WTC11 (cell line): Measurements from ENCODE around the gene ESRRA. TPM values are rescaled to one million over a fixed set of nuclear protein-coding genes. Genes with fewer than 3 reads are reported as not detected.

Experiments used
- ATAC-seq: fragments of 200-7000 bp; cut with Tn5 transposase; 2 replicates; pipeline ENCODE4 v1.10.0; 2021; ENCODE audit warnings: mild to moderate bottlenecking, moderate library complexity
- CTCF ChIA-PET: fragments of 300-600 bp; sonication (Branson Sonifier 250); formaldehyde crosslinking; loops from one replicate; lab custom pipeline; 2021; ENCODE audit warnings: antibody characterized with exemption; lab: Charles Lee
- POLR2A ChIA-PET: fragments of 350-600 bp; sonication (Branson Sonifier 250); formaldehyde crosslinking; loops from one replicate; lab custom pipeline; 2021; ENCODE audit warnings: antibody characterized with exemption; lab: Charles Lee
- DNase-seq: peaks from one replicate; pipeline ENCODE4 v3.0.0; 2021; ENCODE audit warnings: low spot score
- H3K27ac Mint-ChIP-seq: 2 replicates; pipeline ENCODE4 v1.8.0; 2021; ENCODE audit warnings: mixed read lengths
- H3K27me3 Mint-ChIP-seq: 2 replicates; pipeline ENCODE4 v1.8.0; 2021; ENCODE audit warnings: low read depth, mild to moderate bottlenecking, moderate library complexity, mixed read lengths
- H3K36me3 Mint-ChIP-seq: 2 replicates; pipeline ENCODE4 v1.8.0; 2021; ENCODE audit warnings: mixed read lengths
- H3K4me1 Mint-ChIP-seq: 2 replicates; pipeline ENCODE4 v1.8.0; 2022; ENCODE audit warnings: mixed read lengths
- H3K4me3 Mint-ChIP-seq: 2 replicates; pipeline ENCODE4 v1.8.0; 2021; ENCODE audit warnings: mild to moderate bottlenecking, moderate library complexity, mixed read lengths
- H3K9me3 Mint-ChIP-seq: 2 replicates; pipeline ENCODE4 v1.8.0; 2021; ENCODE audit warnings: mixed read lengths
- ATF1 ChIP-seq: sonication (generic); formaldehyde crosslinking; IDR thresholded peaks from 2 replicates; pipeline ENCODE4 v1.8.1; 2023; ENCODE audit warnings: mild to moderate bottlenecking, moderate library complexity, missing genetic modification reagents
- CBFB ChIP-seq: sonication (generic); formaldehyde crosslinking; IDR thresholded peaks from 2 replicates; pipeline ENCODE4 v1.8.1; 2022; ENCODE audit warnings: mild to moderate bottlenecking, low read depth, missing genetic modification reagents
- CREB1 ChIP-seq: sonication (generic); formaldehyde crosslinking; IDR thresholded peaks from 2 replicates; pipeline ENCODE4 v1.8.0; 2023; ENCODE audit warnings: mild to moderate bottlenecking, missing genetic modification reagents
- FOXJ3 ChIP-seq: sonication (generic); formaldehyde crosslinking; IDR thresholded peaks from 2 replicates; pipeline ENCODE4 v1.9.0; 2021; ENCODE audit warnings: missing genetic modification reagents, mild to moderate bottlenecking, borderline replicate concordance
- FOXP1 ChIP-seq: sonication (generic); formaldehyde crosslinking; IDR thresholded peaks from 2 replicates; pipeline ENCODE4 v1.8.0; 2022; ENCODE audit warnings: missing genetic modification reagents, mild to moderate bottlenecking, moderate library complexity, borderline replicate concordance
- GTF2I ChIP-seq: fragments of 250-450 bp; sonication (Bioruptor Pico); conservative IDR thresholded peaks from 2 replicates; pipeline ENCODE4 v1.4.0; 2021; ENCODE audit warnings: mild to moderate bottlenecking
- JUN ChIP-seq: sonication (generic); formaldehyde crosslinking; IDR thresholded peaks from 2 replicates; pipeline ENCODE4 v1.8.0; 2023; ENCODE audit warnings: mild to moderate bottlenecking, missing genetic modification reagents
- MYBL2 ChIP-seq: sonication (generic); formaldehyde crosslinking; IDR thresholded peaks from 2 replicates; pipeline ENCODE4 v1.8.1; 2023; ENCODE audit warnings: mild to moderate bottlenecking, moderate library complexity, missing genetic modification reagents
- NFATC4 ChIP-seq: fragments of 250-450 bp; sonication (Bioruptor Pico); IDR thresholded peaks from 2 replicates; pipeline ENCODE4 v1.9.0; 2021; ENCODE audit warnings: mild to moderate bottlenecking
- NFE2L1 ChIP-seq: sonication (generic); formaldehyde crosslinking; IDR thresholded peaks from 2 replicates; pipeline ENCODE4 v1.8.1; 2023; ENCODE audit warnings: missing genetic modification reagents
- NR1H2 ChIP-seq: sonication (generic); formaldehyde crosslinking; IDR thresholded peaks from 2 replicates; pipeline ENCODE4 v1.9.0; 2021; ENCODE audit warnings: mild to moderate bottlenecking, moderate library complexity, missing genetic modification reagents
- NR3C1 ChIP-seq: sonication (generic); formaldehyde crosslinking; conservative IDR thresholded peaks from 2 replicates; pipeline ENCODE4 v1.8.1; 2023; ENCODE audit warnings: low read depth, mild to moderate bottlenecking, missing genetic modification reagents
- RELA ChIP-seq: sonication (generic); formaldehyde crosslinking; IDR thresholded peaks from 2 replicates; pipeline ENCODE4 v1.8.1; 2022; ENCODE audit warnings: missing genetic modification reagents, mild to moderate bottlenecking, borderline replicate concordance
- SP1 ChIP-seq: sonication (generic); formaldehyde crosslinking; conservative IDR thresholded peaks from 2 replicates; pipeline ENCODE4 v1.8.1; 2022; ENCODE audit warnings: missing genetic modification reagents
- TCF7 ChIP-seq: sonication (generic); formaldehyde crosslinking; IDR thresholded peaks from 2 replicates; pipeline ENCODE4 v1.8.0; 2022; ENCODE audit warnings: mild to moderate bottlenecking, low read depth, missing genetic modification reagents, moderate library complexity
- TEAD4 ChIP-seq: sonication (generic); formaldehyde crosslinking; IDR thresholded peaks from 2 replicates; pipeline ENCODE4 v1.8.0; 2022; ENCODE audit warnings: mild to moderate bottlenecking, missing genetic modification reagents
- ZBTB21 ChIP-seq: sonication (generic); formaldehyde crosslinking; IDR thresholded peaks from 2 replicates; pipeline ENCODE4 v1.8.1; 2023; ENCODE audit warnings: mild to moderate bottlenecking, missing genetic modification reagents, borderline replicate concordance
- ZNF138 ChIP-seq: sonication (generic); formaldehyde crosslinking; conservative IDR thresholded peaks from 2 replicates; pipeline ENCODE4 v1.8.1; 2022; ENCODE audit warnings: mild to moderate bottlenecking, moderate library complexity, missing genetic modification reagents
- ZNF232 ChIP-seq: sonication (generic); formaldehyde crosslinking; IDR thresholded peaks from 2 replicates; pipeline ENCODE4 v1.8.0; 2022; ENCODE audit warnings: mild to moderate bottlenecking, missing genetic modification reagents
- ZNF317 ChIP-seq: sonication (generic); formaldehyde crosslinking; IDR thresholded peaks from 2 replicates; pipeline ENCODE4 v1.8.1; 2023; ENCODE audit warnings: low read depth, mild to moderate bottlenecking, moderate library complexity, missing genetic modification reagents, borderline replicate concordance
- ZNF671 ChIP-seq: fragments of 250-450 bp; sonication (Bioruptor Pico); IDR thresholded peaks from 2 replicates; pipeline ENCODE4 v1.8.0; 2021; ENCODE audit warnings: mild to moderate bottlenecking
- total RNA-seq: library from RNA; stranded (reverse); gene quantifications from 3 replicates; pipeline ENCODE4 v1.2.3, GENCODE V29; 2021
- TF ChIP-seq, protein P1 (sequence below): sonication (generic); formaldehyde crosslinking; IDR thresholded peaks from 2 replicates; pipeline ENCODE4 v1.8.1; 2023; ENCODE audit warnings: mild to moderate bottlenecking, missing genetic modification reagents
- TF ChIP-seq, protein P2 (sequence below): sonication (generic); formaldehyde crosslinking; IDR thresholded peaks from 2 replicates; pipeline ENCODE4 v1.8.0; 2022; ENCODE audit warnings: mild to moderate bottlenecking, missing genetic modification reagents
- TF ChIP-seq, protein P3 (sequence below): sonication (generic); formaldehyde crosslinking; IDR thresholded peaks from 2 replicates; pipeline ENCODE4 v1.8.1; 2022; ENCODE audit warnings: mild to moderate bottlenecking, missing genetic modification reagents, moderate library complexity, borderline replicate concordance
- TF ChIP-seq, protein P4 (sequence below): sonication (generic); formaldehyde crosslinking; IDR thresholded peaks from 2 replicates; pipeline ENCODE4 v1.8.1; 2023; ENCODE audit warnings: mild to moderate bottlenecking, missing genetic modification reagents, moderate library complexity
- TF ChIP-seq, protein P5 (sequence below): fragments of 250-450 bp; sonication (Bioruptor Pico); IDR thresholded peaks from 2 replicates; pipeline ENCODE4 v1.9.0; 2021; ENCODE audit warnings: mild to moderate bottlenecking
- TF ChIP-seq, protein P6 (sequence below): fragments of 250-450 bp; sonication (Bioruptor Pico); IDR thresholded peaks from 2 replicates; pipeline ENCODE4 v1.9.0; 2021; ENCODE audit warnings: moderate library complexity, mild to moderate bottlenecking, inconsistent platforms, borderline replicate concordance
- TF ChIP-seq, protein P7 (sequence below): fragments of 250-450 bp; sonication (Bioruptor Pico); IDR thresholded peaks from 2 replicates; pipeline ENCODE4 v2.1.2; 2022; ENCODE audit warnings: mild to moderate bottlenecking, moderate library complexity
- TF ChIP-seq, protein P8 (sequence below): sonication (generic); formaldehyde crosslinking; IDR thresholded peaks from 2 replicates; pipeline ENCODE4 v1.8.1; 2023; ENCODE audit warnings: mild to moderate bottlenecking, missing genetic modification reagents, moderate library complexity

Gene ESRRA
- total RNA-seq, 1 experiment from 2014 or later: 81.9 TPM

DNA sequence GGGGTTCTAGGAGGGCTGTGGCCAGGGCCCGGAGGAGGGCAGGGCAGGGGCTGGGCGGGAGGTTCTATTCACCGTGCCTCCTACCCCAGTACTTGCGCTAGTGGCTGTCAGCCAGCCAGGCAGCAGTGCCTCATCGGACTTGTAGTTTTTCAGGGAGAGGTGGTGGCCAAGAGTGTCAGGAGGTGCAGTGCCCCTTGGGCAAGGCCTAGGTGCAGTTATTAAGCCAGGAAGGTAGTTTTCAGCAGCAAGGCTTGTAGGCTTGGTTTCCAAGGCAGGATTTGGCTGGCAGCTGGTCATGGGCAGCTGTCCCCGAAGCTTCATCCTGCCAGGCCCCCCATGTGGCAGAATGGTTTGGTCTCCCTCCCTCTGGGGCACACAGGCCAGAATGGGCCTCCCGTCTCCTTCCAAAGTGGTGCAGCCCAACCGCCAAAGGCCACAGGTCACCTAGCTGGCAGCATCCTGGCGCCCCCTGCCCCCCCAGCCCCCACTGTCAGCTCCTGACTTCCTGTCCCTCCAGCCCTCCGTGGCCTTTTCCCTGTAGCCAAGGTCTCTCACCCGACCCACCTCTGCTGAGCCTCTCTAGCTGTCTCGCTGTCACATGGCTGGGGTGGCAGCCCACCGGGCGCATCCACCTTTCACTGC is 43.2 kb downstream of the ESRRA start:
- H3K9me3 Mint-ChIP-seq: no peaks in the 10 kb centered on the region
- H3K4me1 Mint-ChIP-seq: peaks cover 5% of the 10 kb centered on the region; the same call in 1 of the 2 replicates
- H3K27ac Mint-ChIP-seq: no peak overlapping the region
- ChIA-PET POLR2A (interaction anchor here (0.6 to 1.7 kb wide), 5 partner anchors 12 to 80 kb away, joined by 3 to 5 read pairs (median 4); partner anchors contain the start of gene PRDX5), CTCF (interaction anchor here (0.7 to 10.4 kb wide), 8 partner anchors 7 to 301 kb away, joined by 3 to 437 read pairs (median 7); partner anchors contain the start of genes CCDC88B, PRDX5 and TRMT112)
- no peak for DNase-seq
- no peaks in the 10 kb centered on the region for H3K27me3 Mint-ChIP-seq
- no peak overlapping the region for H3K4me3 Mint-ChIP-seq
- TF ChIP-seq MYBL2 (CRISPR knock-in tag) (no peak), CREB1 (CRISPR knock-in tag) (no peak), SP1 (CRISPR knock-in tag) (no peak), ZNF232 (no peak), TCF7 (CRISPR knock-in tag) (no peak), ATF1 (CRISPR knock-in tag) (no peak), RELA (CRISPR knock-in tag) (no peak), FOXP1 (CRISPR knock-in tag) (no peak), ZNF138 (CRISPR knock-in tag) (no peak), FOXJ3 (CRISPR knock-in tag) (no peak), GTF2I (CRISPR knock-in tag) (no peak), NFE2L1 (CRISPR knock-in tag) (no peak), NR1H2 (CRISPR knock-in tag) (no peak), ZNF671 (no peak), NR3C1 (CRISPR knock-in tag) (no peak), CBFB (CRISPR knock-in tag) (no peak), ZNF317 (CRISPR knock-in tag) (no peak)
- TF ChIP-seq, protein P1, sequence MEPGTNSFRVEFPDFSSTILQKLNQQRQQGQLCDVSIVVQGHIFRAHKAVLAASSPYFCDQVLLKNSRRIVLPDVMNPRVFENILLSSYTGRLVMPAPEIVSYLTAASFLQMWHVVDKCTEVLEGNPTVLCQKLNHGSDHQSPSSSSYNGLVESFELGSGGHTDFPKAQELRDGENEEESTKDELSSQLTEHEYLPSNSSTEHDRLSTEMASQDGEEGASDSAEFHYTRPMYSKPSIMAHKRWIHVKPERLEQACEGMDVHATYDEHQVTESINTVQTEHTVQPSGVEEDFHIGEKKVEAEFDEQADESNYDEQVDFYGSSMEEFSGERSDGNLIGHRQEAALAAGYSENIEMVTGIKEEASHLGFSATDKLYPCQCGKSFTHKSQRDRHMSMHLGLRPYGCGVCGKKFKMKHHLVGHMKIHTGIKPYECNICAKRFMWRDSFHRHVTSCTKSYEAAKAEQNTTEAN (CRISPR knock-in tag): no peak
- TF ChIP-seq, protein P2, sequence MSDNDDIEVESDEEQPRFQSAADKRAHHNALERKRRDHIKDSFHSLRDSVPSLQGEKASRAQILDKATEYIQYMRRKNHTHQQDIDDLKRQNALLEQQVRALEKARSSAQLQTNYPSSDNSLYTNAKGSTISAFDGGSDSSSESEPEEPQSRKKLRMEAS (CRISPR knock-in tag): no peak
- no peaks in the 10 kb centered on the region for H3K36me3 Mint-ChIP-seq
- peak; percentile 27 for ATAC-seq

DNA sequence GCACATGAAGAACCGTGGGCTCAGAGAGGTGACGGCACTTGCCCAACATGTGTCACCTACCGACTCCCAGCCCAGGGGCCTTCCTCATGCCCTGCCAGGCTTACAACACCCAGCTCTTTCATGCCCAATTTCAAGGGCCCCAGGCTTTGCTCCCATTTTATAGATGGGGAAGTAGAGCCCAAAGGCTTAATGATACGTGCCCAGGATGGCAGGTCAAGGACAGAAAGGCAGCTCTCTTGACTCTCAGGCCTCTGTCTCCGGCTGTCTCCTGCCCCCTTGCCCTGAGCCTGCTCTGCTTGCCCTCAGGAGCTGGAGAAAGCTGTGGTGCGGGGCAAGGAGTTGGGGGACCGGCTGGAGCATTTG is 43.7 kb downstream of the ESRRA start:
- TF ChIP-seq ZNF138 (CRISPR knock-in tag): no peak
- no peak for TF ChIP-seq TEAD4 (CRISPR knock-in tag)
- TF ChIP-seq TCF7 (CRISPR knock-in tag): no peak
- TF ChIP-seq, protein P3, sequence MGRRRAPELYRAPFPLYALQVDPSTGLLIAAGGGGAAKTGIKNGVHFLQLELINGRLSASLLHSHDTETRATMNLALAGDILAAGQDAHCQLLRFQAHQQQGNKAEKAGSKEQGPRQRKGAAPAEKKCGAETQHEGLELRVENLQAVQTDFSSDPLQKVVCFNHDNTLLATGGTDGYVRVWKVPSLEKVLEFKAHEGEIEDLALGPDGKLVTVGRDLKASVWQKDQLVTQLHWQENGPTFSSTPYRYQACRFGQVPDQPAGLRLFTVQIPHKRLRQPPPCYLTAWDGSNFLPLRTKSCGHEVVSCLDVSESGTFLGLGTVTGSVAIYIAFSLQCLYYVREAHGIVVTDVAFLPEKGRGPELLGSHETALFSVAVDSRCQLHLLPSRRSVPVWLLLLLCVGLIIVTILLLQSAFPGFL (CRISPR knock-in tag): no peak
- TF ChIP-seq, protein P4, sequence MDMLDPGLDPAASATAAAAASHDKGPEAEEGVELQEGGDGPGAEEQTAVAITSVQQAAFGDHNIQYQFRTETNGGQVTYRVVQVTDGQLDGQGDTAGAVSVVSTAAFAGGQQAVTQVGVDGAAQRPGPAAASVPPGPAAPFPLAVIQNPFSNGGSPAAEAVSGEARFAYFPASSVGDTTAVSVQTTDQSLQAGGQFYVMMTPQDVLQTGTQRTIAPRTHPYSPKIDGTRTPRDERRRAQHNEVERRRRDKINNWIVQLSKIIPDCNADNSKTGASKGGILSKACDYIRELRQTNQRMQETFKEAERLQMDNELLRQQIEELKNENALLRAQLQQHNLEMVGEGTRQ (CRISPR knock-in tag): no peak
- TF ChIP-seq ZBTB21 (CRISPR knock-in tag): no peak
- TF ChIP-seq, protein P5, sequence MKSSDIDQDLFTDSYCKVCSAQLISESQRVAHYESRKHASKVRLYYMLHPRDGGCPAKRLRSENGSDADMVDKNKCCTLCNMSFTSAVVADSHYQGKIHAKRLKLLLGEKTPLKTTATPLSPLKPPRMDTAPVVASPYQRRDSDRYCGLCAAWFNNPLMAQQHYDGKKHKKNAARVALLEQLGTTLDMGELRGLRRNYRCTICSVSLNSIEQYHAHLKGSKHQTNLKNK: no peak
- no peak for TF ChIP-seq ATF1 (CRISPR knock-in tag)
- TF ChIP-seq, protein P6, sequence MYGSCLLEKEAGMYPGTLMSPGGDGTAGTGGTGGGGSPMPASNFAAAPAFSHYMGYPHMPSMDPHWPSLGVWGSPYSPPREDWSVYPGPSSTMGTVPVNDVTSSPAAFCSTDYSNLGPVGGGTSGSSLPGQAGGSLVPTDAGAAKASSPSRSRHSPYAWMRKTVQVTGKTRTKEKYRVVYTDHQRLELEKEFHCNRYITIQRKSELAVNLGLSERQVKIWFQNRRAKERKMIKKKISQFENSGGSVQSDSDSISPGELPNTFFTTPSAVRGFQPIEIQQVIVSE: no peak
- no peak for TF ChIP-seq JUN
- TF ChIP-seq, protein P7, sequence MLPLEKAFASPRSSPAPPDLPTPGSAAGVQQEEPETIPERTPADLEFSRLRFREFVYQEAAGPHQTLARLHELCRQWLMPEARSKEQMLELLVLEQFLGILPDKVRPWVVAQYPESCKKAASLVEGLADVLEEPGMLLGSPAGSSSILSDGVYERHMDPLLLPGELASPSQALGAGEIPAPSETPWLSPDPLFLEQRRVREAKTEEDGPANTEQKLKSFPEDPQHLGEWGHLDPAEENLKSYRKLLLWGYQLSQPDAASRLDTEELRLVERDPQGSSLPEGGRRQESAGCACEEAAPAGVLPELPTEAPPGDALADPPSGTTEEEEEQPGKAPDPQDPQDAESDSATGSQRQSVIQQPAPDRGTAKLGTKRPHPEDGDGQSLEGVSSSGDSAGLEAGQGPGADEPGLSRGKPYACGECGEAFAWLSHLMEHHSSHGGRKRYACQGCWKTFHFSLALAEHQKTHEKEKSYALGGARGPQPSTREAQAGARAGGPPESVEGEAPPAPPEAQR (CRISPR knock-in tag): no peak
- TF ChIP-seq, protein P8, sequence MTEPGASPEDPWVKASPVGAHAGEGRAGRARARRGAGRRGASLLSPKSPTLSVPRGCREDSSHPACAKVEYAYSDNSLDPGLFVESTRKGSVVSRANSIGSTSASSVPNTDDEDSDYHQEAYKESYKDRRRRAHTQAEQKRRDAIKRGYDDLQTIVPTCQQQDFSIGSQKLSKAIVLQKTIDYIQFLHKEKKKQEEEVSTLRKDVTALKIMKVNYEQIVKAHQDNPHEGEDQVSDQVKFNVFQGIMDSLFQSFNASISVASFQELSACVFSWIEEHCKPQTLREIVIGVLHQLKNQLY (CRISPR knock-in tag): no peak
- no peak for TF ChIP-seq NFATC4 (CRISPR knock-in tag)
- TF ChIP-seq NR1H2 (CRISPR knock-in tag): no peak
- CTCF ChIA-PET: interaction anchor here (1.0 to 10.4 kb wide), 7 partner anchors 8 to 300 kb away, joined by 4 to 437 read pairs (median 7); partner anchors contain the start of genes CCDC88B, PRDX5 and TRMT112
- Mint-ChIP-seq H3K36me3 (no peaks in the 10 kb centered on the region), H3K9me3 (no peaks in the 10 kb centered on the region), H3K27ac (no peak overlapping the region), H3K4me3 (no peak overlapping the region), H3K4me1 (peaks cover 5% of the 10 kb centered on the region; the same call in 1 of the 2 replicates), H3K27me3 (no peaks in the 10 kb centered on the region)
- POLR2A ChIA-PET: interaction anchor here (0.7 to 1.7 kb wide), 2 partner anchors 31 to 48 kb away, joined by 4 to 5 read pairs; partner anchors contain the start of gene PRDX5
- no peak for ATAC-seq
- DNase-seq: no peak
